GM12874 (cell line): ENCODE data around the gene CNTNAP4.

Source experiments
- TF ChIP-seq, protein P1 (sequence below): IDR thresholded peaks from 2 replicates; pipeline ENCODE4 v1.5.1; 2011; ENCODE audit warnings: low read depth, mild to moderate bottlenecking, control low read depth, low read length, moderate library complexity; ENCODE audit not compliant: insufficient read depth

Gene CNTNAP4

GRCh38 chr16:76511203-76511602 is 234.0 kb downstream of the CNTNAP4 start:
- TF ChIP-seq, protein P1, sequence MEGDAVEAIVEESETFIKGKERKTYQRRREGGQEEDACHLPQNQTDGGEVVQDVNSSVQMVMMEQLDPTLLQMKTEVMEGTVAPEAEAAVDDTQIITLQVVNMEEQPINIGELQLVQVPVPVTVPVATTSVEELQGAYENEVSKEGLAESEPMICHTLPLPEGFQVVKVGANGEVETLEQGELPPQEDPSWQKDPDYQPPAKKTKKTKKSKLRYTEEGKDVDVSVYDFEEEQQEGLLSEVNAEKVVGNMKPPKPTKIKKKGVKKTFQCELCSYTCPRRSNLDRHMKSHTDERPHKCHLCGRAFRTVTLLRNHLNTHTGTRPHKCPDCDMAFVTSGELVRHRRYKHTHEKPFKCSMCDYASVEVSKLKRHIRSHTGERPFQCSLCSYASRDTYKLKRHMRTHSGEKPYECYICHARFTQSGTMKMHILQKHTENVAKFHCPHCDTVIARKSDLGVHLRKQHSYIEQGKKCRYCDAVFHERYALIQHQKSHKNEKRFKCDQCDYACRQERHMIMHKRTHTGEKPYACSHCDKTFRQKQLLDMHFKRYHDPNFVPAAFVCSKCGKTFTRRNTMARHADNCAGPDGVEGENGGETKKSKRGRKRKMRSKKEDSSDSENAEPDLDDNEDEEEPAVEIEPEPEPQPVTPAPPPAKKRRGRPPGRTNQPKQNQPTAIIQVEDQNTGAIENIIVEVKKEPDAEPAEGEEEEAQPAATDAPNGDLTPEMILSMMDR = no peak

DNA sequence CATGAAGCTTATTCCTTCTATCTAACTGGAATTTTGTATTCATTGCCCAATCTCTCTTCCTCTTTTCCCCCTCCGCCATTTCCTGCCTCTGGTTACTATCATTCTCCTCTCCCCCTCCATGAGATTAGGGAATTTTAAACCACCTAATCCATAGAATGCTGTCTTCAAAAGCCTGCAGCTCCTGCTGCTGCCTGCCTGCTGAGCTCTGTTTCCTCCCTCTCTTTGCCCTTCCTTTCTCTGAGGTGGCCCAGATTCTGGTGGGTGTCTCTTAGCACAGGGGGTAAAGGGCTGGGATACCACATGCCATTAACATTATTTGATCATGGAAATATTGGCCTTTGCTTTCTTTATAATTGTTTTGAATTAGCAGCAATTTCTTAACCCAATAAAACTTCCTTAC is 241.6 kb downstream of the CNTNAP4 start:
- TF ChIP-seq, protein P1 = no peak

DNA sequence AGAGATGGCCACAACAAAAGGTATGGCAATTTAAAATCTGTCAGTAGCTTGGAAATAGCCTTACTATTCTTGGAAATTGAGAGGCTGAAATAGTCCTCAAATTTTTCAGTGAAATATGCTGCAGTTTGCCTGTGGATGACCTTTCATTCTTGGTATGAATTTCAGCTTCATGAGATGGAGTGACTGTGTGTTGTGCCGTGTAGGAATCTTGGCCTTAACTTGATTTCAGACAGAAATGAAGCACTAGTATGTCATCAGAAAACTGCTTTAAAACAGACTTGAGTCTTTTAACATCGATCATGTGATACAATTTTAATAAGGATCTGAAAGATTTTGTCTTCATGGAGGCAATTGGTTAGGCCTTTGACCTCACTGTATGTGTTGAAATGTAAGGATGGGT is 247.2 kb downstream of the CNTNAP4 start:
- TF ChIP-seq, protein P1 = no peak

DNA sequence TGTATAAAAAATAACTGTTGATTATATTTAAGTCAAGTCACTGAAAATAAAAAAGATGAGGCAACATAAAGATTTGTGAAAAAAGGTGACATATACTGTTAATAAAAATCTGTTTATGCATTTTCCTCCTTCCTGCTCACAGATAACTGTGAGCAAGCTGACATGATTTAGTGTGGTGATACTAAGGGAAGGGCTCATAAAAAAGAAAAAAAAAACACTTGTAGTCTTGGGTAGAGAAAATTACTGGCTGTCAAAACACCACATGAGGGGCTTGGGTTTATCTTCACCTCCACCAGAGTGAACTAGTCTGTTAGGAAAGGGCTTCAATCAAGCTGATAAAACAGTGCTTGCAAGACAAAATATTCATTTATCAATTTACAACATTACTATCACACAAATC is 247.6 kb downstream of the CNTNAP4 start:
- TF ChIP-seq, protein P1 = no peak

DNA sequence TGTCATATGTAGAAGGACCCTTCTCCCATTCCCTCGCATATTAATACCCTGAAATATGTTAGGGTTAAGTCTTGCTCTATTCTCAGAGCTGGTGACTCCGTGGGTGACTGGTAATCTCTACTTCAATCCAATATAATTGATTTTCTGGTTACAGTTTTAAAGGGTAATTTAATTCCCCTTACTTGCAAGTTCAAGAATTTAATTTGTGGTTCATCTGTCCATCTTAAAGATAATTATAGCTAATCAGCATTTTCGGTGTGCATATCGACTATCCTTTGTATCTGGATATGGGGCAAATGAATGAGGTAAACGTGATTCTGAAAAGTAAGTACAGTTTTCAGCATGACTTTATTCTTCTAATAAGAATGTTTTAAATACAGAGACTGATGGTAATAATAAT is 250.0 kb downstream of the CNTNAP4 start:
- TF ChIP-seq, protein P1 = no peak

- TF ChIP-seq, protein P1 = no peak
Measured at GRCh38 chr16:76529120-76529519, 251.9 kb downstream of the CNTNAP4 start.

GRCh38 chr16:76531236-76531635 is 254.0 kb downstream of the CNTNAP4 start:
- TF ChIP-seq, protein P1 = no peak
